HG03039 (cell line): Measurements from ENCODE around the gene NACC2.

Experiments
- ATAC-seq: cut with Tn5 transposase; IDR thresholded peaks from one replicate; pipeline ENCODE4 v1.9.1; 2021; ENCODE audit warnings: mild to moderate bottlenecking, moderate library complexity; ENCODE audit not compliant: unreplicated experiment

NACC2 gene

DNA sequence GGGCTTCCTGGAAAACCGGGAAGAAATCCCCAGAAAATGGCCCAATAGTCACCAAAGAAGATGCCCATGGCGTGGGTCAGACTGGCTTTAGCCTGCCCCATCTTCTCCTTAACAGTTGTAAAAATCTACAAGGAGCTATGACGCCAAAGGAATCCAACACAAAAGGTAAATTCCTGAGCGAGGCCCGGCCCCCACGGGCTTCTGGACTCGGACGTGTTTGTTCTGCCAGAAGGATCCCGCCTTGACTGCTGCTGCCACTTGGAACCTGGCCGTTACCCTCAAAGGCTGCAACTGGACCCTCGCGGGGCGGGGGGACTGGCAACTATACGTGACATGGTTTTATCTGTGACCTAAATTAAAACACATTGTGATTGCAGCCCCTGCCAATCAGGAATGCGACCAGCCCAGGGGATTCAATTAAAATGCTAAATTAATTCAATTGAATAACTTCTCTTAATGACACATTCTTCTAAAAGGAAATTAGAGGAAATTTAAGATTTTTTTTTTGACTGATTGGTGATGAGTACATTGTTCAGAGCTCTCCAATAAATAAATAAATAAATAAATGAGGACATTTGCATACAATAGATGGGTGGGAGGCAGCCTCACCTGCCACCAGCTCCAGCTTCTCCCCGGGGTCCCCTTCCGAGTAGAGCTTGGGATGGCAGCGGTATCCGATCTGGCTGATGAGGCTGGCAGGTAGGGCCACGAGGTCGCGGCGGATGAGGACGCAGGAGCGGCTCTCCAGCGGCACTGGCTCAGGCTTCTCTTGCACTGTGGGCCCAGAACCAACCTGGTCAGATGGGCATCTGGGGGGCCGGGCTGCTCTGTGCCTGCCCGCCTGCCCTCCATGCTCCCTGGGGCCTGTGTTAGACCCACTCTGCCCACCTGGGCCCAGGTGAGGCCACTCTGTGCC lies 79.2 kb downstream of the NACC2 start:
- no peak for ATAC-seq

- ATAC-seq: no peak
These were observed 80.0 kb downstream of the NACC2 start for GRCh38 chr9:136014924-136015633.

DNA sequence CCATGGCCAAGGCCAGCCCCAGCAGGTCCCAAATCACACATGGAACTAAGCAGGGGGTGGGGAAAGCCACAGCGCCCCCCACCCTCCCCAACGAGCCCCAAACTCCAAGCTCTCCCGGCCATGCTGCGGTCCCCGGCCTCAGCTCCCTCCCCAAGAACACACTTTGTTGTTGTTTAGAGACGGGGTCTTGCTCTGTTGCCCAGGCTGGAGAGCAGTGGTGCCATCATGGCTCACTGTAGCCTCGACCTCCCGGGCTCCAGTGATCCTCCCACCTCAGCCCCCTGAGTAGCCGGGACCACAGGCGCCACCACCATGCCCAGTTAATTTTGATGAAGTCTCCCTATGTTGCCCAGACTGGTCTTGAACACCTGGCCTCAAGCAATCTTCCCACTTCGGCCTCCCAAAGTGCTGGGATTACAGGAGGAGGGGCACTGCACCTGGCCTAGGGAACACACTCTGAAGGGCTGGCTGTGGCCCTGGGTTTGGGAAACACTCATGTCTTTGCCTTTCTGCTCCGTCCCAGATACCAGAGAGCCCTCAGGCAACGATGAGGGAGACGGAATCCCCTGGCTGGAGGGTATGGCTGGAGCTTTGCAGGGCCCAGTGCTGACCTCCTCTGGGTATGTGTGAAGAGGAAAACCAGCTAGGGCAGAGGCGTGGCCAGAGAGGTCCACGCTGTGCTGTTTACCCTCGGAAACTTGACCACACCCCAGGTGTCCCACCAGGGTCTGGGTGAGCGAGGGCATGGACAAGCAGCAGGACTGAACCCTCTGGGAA lies 80.8 kb downstream of the NACC2 start:
- no peak for ATAC-seq

GRCh38 chr9:136013524-136014034 lies 81.5 kb downstream of the NACC2 start:
- ATAC-seq: no peak

DNA sequence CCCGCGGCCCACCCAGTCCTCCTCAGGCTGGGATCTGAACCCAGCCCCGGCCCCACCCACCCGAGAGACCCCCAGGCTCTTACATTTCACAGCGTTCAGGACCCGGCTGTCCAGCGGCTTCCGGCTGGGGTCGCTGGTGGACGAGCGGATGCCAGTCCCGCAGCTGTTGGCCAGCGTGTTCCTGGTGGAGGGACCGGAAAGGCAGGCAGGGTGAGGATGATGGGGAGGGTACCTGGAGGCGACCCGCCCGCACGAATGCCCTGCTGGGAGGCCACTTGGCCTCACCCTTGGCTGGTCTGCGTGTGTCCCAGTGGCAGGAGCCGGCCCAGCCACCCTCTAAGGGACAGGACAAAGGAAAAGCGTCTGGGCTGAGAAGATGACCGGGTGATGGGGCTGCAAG lies 82.0 kb downstream of the NACC2 start:
- ATAC-seq: no peak

DNA sequence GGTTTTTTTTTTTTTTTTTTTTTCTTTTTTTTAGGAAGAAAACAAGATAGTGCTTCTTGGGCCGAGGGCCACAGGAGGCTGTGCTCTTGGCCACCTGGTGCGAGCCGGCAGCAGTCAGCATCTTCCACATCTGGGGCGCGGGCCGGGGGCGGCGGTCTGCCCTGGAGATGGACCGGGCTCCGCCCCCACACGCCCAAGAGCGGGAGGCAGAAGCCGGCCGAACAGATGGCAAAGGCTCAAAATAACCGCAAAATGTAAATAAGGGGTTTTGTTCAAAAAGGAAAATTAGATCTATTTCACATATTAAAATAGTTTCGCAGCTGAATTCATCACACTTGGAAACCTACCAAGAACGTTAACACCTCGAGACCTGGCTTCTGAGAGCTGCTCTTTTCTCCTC lies 82.4 kb downstream of the NACC2 start:
- no peak for ATAC-seq

DNA sequence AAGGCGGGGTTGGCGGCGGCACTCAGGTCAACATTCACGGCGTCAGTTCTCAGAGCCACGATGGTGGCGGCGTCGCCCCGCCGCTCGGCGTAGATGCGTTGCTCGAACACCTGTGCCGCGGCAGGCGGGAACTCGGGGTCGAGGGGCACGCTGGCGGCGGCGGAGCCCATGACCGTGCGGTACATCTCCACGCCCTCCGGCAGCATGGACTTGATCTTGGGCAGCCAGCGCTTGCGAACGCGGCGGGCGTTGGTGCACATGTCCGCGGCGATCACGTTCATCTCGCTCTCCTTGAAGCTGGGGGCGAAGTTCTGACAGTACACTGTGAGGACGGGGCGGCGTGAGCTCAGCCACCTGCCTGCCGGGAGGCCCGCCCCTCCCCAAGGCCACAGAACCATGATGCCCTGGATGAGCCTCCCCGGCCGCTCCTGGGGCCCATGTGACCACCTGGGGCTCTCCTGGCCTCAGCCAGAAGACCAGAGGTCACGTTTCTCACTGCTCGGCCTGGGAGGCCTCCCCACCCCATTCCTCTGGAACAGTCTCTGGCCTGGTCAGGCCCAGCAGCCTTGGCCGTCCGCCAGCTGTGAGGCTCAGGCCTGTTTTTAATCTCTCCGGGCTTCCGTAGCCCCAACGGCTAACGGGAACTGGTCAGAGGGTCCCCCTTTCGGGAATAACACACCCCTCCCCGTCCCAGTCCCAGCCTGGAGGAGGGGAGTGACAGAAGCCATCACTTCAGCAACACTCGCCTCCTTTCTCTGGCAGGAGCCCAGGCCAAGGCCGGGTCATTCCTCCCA lies 83.2 kb downstream of the NACC2 start:
- ATAC-seq: no peak

- ATAC-seq: no peak
These were observed 83.8 kb downstream of the NACC2 start for GRCh38 chr9:136011376-136011702.

DNA sequence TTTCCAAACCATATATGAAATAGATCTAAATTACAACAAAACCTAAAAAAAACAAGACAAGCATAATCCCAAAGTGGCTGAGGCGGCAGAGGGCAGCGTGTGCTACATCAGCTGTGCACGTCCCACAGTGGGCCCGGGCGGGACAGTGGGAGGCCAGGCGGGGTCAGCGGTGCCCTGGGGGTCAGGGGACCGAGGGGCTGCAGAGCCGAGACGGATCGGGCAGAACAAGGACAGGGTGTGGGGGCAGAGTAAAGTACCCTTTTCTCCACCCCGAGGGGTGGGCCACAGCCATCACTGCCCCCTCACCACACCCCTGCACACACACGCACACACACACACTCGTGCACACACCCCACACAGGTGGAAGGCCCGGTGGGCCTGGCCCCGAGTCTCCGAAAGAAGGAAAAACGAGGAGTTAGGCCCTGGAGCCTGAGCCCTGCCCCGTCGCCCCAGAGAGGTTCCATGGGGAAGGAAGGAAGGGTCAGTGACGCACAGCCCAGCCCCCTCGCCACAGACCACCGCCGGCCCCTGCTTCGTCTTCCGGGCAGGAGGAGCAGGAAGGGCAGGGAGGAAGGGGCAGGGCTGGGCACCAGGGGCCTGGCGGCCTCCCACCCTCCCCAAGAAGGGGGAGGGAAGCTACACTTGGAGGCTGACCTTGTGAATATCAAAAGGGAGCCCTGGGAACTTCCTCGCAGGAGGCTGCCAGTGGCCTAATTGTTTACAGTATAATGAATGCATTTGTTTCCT lies 84.3 kb downstream of the NACC2 start:
- no peak for ATAC-seq

DNA sequence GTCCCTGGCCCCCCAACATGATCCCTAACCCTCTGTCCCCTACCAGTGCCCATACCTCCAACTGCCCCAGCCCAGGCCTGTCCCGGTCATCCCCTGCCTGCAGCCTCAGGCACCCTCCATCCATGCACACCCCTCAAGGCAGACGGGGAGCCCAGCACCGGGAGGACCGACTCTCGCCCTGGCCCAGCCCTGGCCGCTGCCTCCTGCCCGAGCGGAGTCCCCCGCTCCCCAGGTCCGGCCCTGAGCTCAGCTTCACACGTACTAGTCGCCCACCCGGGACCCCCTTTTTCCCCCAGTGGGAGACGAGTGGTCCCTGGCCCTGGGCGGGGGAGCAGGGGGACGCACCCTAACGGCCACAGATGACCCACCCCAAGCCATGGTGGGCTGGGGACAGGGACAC lies 84.9 kb downstream of the NACC2 start:
- no peak for ATAC-seq

- no peak for ATAC-seq
These were observed 85.6 kb downstream of the NACC2 start for GRCh38 chr9:136009516-136009915.

DNA sequence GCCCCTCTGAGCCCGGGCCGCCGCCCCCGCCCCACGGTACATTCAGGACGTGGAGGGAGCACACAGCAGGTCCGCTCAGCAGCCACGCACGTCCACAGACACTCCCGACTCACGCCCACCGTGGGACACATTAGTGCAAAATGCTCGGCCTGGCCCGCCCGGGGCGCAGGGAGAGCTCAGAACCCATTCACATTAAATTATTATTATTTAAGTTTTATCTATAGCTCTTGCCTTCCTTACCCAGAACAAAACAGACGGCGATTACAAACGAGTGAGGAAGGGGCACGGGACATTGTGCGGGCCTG lies 86.4 kb downstream of the NACC2 start:
- no peak for ATAC-seq

DNA sequence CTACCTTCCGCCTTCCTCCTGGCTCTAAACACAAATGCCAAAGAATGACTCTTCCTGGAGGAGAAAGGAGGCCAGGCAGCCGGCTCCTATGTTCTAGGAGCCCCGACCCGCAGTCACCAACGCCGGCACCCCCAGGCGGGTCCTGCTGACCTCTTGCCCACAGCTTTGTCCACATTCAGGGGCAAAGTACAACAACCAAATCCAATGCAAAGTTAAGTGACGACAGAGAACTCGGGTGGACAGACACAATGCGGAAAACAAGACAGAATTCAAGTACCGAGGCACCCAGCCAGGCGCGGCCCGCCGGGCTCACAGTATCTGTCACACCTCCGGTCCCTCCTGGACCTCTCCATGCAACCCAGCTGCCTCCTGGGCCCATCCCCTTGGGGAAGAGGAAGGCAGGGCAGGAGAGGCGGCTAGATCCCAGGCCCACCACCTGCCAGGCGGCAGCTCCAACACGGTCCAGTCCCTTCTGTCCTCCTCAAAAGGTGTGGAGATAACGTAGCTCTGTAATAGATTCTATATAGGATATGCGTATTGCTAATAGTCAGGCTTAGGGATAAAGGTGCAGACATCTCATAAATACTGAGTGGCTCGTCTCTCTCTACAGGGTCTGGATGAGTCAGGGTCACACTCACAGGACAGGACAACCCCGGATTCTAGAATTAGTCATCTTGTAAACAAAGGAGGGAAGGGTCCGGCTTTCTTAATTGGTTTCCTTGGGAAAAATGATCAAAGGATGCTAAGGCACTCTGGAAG lies 87.0 kb downstream of the NACC2 start:
- ATAC-seq: no peak

DNA sequence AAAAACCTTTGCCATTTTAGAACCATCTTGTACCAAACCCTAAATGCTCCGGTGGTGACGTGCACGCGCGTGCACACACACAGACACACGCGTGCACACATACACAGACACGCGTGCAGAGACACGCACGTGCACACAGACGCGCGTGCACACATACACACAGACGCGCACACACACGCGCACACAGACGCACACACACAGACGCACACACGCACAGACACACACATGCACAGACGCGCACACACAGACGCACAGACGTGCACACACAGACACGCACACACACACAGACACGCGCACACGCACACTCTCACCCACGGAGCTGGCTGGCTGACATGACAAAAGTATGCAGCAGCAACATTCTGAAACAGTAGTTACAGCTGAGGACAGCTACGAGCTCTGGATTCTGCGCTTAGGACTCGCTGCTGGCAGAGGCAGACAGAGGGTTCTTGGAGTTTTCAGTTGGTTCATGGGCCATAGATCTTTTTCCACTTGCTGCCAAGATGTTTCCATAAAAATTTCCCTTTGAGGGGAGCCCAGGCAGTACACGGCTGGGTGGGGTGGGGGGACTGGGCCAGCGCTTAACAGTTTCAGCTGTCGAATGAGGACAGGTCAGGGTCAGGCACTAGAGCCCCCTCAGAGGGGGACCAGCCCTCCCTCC lies 87.7 kb downstream of the NACC2 start:
- ATAC-seq: no peak

DNA sequence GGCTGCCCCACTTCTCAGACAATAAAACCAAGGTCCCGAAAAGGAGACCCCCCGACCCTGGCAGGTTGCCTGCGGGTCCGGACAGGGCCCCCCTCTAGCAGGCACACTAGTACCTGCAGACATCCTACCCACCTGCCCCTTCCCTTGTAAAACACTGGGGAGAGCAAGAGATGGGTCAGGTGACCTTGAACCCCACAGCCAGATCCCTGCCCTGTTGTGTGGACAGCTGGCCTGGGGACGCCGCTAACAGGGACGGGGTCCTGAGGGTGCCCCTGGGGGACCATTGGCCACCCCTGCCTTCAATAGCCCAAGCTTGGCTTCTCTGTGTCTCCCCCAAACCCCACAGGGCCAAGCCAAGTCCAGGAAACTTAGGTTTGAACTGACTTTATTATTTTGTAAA lies 88.9 kb downstream of the NACC2 start:
- ATAC-seq: no peak

DNA sequence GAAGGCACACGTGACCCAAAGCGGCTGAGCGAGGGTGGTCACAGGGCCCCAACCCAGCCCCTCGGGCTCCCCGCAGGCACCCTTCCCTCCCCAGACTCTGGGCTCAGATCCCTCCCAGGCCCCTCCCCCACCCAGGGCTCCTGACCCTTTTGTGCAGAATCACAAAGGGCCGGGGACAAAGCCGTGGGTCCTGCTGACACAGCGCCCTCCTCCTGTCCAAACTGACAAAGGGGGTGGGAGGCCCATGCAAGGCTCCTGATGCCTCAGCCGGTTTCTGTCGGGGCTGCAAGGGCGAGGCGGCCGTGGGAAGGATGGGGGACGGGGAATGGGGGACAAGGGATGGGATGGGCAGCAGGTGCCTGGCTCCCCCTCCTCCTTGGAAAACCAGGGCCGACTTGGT lies 90.4 kb downstream of the NACC2 start:
- ATAC-seq: no peak

GRCh38 chr9:136004219-136004618 lies 90.9 kb downstream of the NACC2 start:
- ATAC-seq: no peak

- ATAC-seq: no peak
These were observed 91.5 kb downstream of the NACC2 start for GRCh38 chr9:136003411-136004218.
